Ectodermal cell (in vitro differentiated cells): ENCODE results near the gene TOMM5.

Experiments used
- H3K27ac ChIP-seq: 2 replicates; pipeline ENCODE4 v1.7.0; 2013; ENCODE audit warnings: mild to moderate bottlenecking, low read depth, low read length; ENCODE audit not compliant: insufficient read depth, poor library complexity, severe bottlenecking
- H3K27me3 ChIP-seq: 2 replicates; pipeline ENCODE4 v1.7.0; 2013; ENCODE audit warnings: mild to moderate bottlenecking, low read length; ENCODE audit not compliant: insufficient read depth, control insufficient read depth, poor library complexity, severe bottlenecking
- H3K36me3 ChIP-seq: one replicate; pipeline ENCODE4 v1.7.0; 2013; ENCODE audit warnings: low read length; ENCODE audit not compliant: control insufficient read depth, insufficient read depth
- H3K4me1 ChIP-seq: one replicate; pipeline ENCODE4 v1.7.0; 2013; ENCODE audit warnings: low read length; ENCODE audit not compliant: control insufficient read depth, insufficient read depth
- H3K4me3 ChIP-seq: 2 replicates; pipeline ENCODE4 v1.7.0; 2013; ENCODE audit warnings: low read depth, low read length, control low read depth; ENCODE audit not compliant: insufficient read depth
- H3K9me3 ChIP-seq: 2 replicates; pipeline ENCODE4 v1.7.0; 2013; ENCODE audit warnings: mild to moderate bottlenecking, low read length, moderate library complexity; ENCODE audit not compliant: control insufficient read depth
- WGBS, 2 experiments: methylation state at CpG; one replicate each; pipeline ENCODE4 v1.1.7; 2013; ENCODE audit warnings: missing lambda C conversion rate in 2 of 2; 5-methylcytosine and 5-hydroxymethylcytosine counted together

Gene TOMM5

GRCh38 chr9:37587521-37587920 is 4.9 kb downstream of the TOMM5 start:
- Histone ChIP-seq H3K9me3 (no peaks in the 10 kb centered on the region), H3K36me3 (peaks cover 52% of the 10 kb centered on the region), H3K4me1 (peaks cover 6% of the 10 kb centered on the region), H3K27me3 (no peaks in the 10 kb centered on the region), H3K4me3 (no peak overlapping the region), H3K27ac (no peak overlapping the region)
- WGBS, 2 experiments, result 90 to 94% methylated on average over 4 of the region's 4 CpGs

- no peaks in the 10 kb centered on the region for H3K27me3 ChIP-seq
- no peak overlapping the region for H3K27ac ChIP-seq
- H3K36me3 ChIP-seq, result peaks cover 49% of the 10 kb centered on the region
- no peaks in the 10 kb centered on the region for H3K9me3 ChIP-seq
- no peak overlapping the region for H3K4me3 ChIP-seq
- WGBS, 2 experiments, result 92 to 97% methylated on average over 3 of the region's 3 CpGs
- no peaks in the 10 kb centered on the region for H3K4me1 ChIP-seq
Observed at GRCh38 chr9:37583522-37584121, 8.8 kb downstream of the TOMM5 start.

GRCh38 chr9:37582548-37583157 is 9.7 kb downstream of the TOMM5 start:
- Histone ChIP-seq H3K9me3 (no peaks in the 10 kb centered on the region), H3K27ac (no peak overlapping the region), H3K4me1 (no peaks in the 10 kb centered on the region), H3K4me3 (no peak overlapping the region), H3K36me3 (peaks cover 39% of the 10 kb centered on the region), H3K27me3 (no peaks in the 10 kb centered on the region)
- 91 to 92% methylated on average over 5 to 6 of the region's 6 CpGs for WGBS, 2 experiments

- Histone ChIP-seq H3K4me3 (peak within 1 kb of the TSS; percentile 85), H3K27me3 (no peaks in the 10 kb centered on the region), H3K4me1 (peaks cover 28% of the 10 kb centered on the region), H3K9me3 (no peaks in the 10 kb centered on the region), H3K36me3 (no peaks in the 10 kb centered on the region), H3K27ac (peak within 1 kb of the TSS; percentile 92)
- WGBS, 2 experiments, result 1% methylated on average over 81 of the region's 81 CpGs
Observed at GRCh38 chr9:37575921-37576721, 16.3 kb downstream of the TOMM5 start, which contains the start of gene FBXO10. Gene FBXO10, minus strand, starts transcription at chr9:37576380. Its CDS starts 34,612 bp downstream, at chr9:37541768.

DNA sequence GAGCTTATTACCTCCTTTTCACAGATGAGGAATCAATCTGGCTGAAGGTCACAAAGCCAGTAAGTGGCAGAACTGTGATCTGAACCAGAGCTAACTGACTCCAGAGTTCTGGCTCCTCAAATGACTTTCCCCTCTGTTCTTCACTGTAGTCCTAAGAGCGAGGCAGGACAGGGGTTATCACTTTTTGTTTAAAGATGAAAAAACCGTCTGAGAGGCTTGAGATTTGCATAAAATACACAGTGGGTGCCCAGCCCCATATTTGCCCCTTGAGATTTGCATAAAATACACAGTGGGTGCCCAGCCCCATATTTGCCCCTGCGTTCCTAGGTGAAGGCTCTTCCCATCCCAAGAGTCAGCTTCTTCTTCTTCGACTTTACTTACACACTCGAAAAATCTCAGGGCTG is 16.9 kb downstream of the TOMM5 start:
- Histone ChIP-seq H3K4me3 (peak overlapping the region; percentile 85), H3K27me3 (no peaks in the 10 kb centered on the region), H3K4me1 (peaks cover 28% of the 10 kb centered on the region), H3K9me3 (no peaks in the 10 kb centered on the region), H3K36me3 (no peaks in the 10 kb centered on the region), H3K27ac (peak overlapping the region; percentile 92)
- 8 to 14% methylated on average over 5 of the region's 5 CpGs for WGBS, 2 experiments

DNA sequence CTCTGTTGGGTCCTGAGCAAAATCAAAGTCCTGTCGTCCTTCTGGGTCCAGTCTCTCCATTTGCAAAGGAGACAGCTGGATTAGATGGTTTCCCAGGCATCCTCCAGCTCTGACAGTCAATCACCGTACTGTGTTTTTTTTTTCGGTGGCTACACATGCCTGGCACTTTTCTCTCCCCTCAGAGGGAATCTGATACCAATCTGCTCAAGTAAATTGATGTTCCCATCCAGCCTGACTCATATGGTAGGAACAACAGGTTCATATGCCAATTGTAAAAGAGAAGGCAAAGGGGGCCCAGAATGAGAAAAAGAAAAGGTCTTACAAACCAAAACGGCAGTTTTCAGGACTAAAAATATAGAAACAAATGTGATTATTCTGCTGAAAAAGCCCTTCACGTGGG is 17.4 kb downstream of the TOMM5 start:
- Histone ChIP-seq H3K36me3 (no peaks in the 10 kb centered on the region), H3K4me1 (peaks cover 28% of the 10 kb centered on the region), H3K27me3 (no peaks in the 10 kb centered on the region), H3K4me3 (peak overlapping the region; percentile 85), H3K9me3 (no peaks in the 10 kb centered on the region), H3K27ac (peak overlapping the region; percentile 92)
- 49 to 50% methylated on average over 5 of the region's 5 CpGs for WGBS, 2 experiments

DNA sequence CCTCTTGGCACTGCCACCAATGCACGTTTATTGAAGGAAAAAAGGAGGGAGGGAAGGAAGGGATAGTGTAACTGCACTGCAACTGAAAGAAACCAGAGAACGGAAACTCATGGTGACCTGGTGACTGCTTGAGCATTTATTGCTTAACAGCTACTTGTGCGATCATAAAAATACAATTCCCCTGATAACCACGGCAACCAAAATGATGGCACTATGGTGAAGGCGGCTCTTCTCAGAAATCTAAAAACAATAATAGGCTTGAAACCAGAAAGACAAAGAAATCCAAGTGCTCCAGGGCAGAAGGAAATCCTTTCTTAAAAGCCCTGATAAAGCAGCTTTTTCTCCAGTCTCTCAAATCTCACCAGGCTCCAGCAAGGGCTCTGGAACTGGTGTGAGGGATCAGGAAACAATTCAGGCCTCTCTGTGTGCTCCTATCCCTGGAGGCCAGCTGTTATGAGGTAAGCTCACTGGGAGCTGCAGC is 18.1 kb downstream of the TOMM5 start:
- WGBS, 2 experiments, result 29 to 36% methylated on average over 5 of the region's 5 CpGs
- peak overlapping the region; percentile 92 for H3K27ac ChIP-seq
- no peaks in the 10 kb centered on the region for H3K9me3 ChIP-seq
- H3K4me1 ChIP-seq, result peaks cover 28% of the 10 kb centered on the region
- peak overlapping the region; percentile 85 for H3K4me3 ChIP-seq
- no peaks in the 10 kb centered on the region for H3K27me3 ChIP-seq
- no peaks in the 10 kb centered on the region for H3K36me3 ChIP-seq

- WGBS, 2 experiments, result no CpG with 5 or more reads among the region's 1 CpG
- H3K4me1 ChIP-seq, result peaks cover 22% of the 10 kb centered on the region
- no peak overlapping the region for H3K4me3 ChIP-seq
- no peaks in the 10 kb centered on the region for H3K36me3 ChIP-seq
- no peaks in the 10 kb centered on the region for H3K9me3 ChIP-seq
- H3K27me3 ChIP-seq, result no peaks in the 10 kb centered on the region
- H3K27ac ChIP-seq, result no peak overlapping the region
Observed at GRCh38 chr9:37571282-37571681, 21.1 kb downstream of the TOMM5 start.

- 91 to 97% methylated on average over 3 of the region's 3 CpGs for WGBS, 2 experiments
- no peak overlapping the region for H3K4me3 ChIP-seq
- H3K36me3 ChIP-seq, result peaks cover 17% of the 10 kb centered on the region
- no peaks in the 10 kb centered on the region for H3K9me3 ChIP-seq
- H3K4me1 ChIP-seq, result no peaks in the 10 kb centered on the region
- no peaks in the 10 kb centered on the region for H3K27me3 ChIP-seq
- no peak overlapping the region for H3K27ac ChIP-seq
Observed at GRCh38 chr9:37566716-37567115, 25.7 kb downstream of the TOMM5 start.
